GM19043 (cell line): ENCODE results near the gene TMEM151B.
"Not testable (repeated sequence)": the region's sequence is repeated elsewhere in the genome, so short reads cannot be mapped to it uniquely, and the experiment has no call there.

Source experiments
- ATAC-seq: cut with Tn5 transposase; IDR thresholded peaks from one replicate; pipeline ENCODE4 v1.9.1; 2021; ENCODE audit warnings: low read depth; ENCODE audit not compliant: unreplicated experiment

Gene TMEM151B

GRCh38 chr6:44327096-44327495 is 56.8 kb downstream of the TMEM151B start:
- ATAC-seq: no peak

DNA sequence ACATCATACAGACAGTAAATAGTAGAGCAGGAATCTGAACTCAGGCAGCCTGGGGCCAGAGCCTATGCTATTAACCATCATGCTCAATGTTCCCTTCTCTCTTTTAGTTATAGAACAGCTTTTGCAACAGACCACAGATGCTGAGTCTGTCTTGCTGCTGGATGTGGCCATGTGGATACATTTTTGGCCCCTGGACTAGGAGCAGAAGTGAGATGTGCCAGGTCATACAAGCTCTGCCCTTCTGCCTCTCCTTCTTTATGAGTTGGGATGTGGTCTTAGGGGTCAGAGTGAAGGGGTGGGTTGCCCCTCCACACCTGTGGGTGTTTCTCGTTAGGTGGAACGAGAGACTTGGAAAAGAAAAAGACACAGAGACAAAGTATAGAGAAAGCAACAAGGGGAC is 57.5 kb downstream of the TMEM151B start:
- no peak for ATAC-seq

DNA sequence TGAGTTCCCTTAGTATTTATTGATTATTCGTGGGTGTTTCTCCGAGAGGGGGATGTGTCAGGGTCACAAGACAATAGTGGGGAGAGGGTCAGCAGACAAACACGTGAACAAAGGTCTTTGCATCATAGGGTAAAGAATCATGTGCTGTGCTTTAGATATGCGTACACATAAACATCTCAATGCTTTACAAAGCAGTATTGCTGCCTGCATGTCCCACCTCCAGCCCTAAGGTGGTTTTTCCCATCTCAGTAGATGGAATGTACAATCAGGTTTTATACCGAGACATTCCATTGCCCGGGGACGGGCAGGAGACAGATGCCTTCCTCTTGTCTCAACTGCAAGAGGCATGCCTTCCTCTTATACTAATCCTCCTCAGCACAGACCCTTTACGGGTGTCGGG is 58.0 kb downstream of the TMEM151B start:
- not testable (repeated sequence) for ATAC-seq

GRCh38 chr6:44329858-44330257 is 59.6 kb downstream of the TMEM151B start:
- no peak for ATAC-seq

DNA sequence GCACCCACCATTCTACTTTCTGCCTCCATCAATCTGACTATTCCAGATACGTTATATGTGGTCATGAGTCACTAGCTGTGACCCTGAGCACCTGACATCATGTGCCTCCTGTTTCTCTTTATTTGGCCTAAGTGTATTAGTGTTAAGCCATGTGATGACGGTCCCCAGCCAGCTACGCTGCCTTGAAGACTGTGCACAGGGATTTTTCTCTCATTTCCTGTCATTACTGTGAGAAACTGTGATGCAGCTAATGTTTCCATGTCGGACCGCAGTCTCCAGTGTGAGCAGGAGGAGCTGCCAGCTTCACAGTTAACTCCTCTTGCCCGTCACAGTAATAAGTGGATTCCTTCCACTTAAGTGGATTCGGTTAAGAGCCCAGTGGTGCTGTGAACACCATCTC is 62.3 kb downstream of the TMEM151B start:
- no peak for ATAC-seq

DNA sequence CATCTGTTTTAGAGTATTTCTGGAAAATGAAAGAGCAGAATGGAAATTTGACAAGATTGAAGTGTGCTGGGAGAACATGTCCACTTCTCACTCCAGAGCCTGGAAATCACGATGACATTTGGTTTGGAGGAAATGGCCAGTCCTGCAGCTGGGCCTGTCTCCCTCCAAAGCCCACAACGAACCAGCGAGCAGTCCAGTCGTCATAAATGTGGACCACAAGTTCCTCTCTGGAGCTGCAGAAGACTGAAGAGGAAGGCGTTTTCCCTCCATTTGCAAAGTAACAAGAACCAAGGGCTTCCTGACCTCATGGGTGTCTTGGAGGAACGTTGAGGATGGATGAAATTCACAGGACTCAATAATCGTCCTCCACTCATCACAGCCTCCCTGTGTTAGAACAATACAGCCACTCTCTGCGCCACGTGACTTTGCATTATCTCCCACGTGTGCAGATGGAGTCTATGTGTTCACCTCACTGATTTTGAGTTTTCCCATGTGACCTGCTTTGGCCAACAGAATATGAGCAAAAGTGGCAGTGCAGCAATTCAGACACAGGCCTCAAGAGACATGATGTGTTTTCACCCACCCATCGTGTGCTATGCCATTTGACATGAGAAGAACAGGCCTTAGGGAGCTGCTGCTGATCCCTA is 63.1 kb downstream of the TMEM151B start:
- no peak for ATAC-seq

GRCh38 chr6:44333942-44334341 is 63.7 kb downstream of the TMEM151B start:
- no peak for ATAC-seq

- ATAC-seq: no peak
These were observed 65.4 kb downstream of the TMEM151B start for GRCh38 chr6:44335631-44336030.

DNA sequence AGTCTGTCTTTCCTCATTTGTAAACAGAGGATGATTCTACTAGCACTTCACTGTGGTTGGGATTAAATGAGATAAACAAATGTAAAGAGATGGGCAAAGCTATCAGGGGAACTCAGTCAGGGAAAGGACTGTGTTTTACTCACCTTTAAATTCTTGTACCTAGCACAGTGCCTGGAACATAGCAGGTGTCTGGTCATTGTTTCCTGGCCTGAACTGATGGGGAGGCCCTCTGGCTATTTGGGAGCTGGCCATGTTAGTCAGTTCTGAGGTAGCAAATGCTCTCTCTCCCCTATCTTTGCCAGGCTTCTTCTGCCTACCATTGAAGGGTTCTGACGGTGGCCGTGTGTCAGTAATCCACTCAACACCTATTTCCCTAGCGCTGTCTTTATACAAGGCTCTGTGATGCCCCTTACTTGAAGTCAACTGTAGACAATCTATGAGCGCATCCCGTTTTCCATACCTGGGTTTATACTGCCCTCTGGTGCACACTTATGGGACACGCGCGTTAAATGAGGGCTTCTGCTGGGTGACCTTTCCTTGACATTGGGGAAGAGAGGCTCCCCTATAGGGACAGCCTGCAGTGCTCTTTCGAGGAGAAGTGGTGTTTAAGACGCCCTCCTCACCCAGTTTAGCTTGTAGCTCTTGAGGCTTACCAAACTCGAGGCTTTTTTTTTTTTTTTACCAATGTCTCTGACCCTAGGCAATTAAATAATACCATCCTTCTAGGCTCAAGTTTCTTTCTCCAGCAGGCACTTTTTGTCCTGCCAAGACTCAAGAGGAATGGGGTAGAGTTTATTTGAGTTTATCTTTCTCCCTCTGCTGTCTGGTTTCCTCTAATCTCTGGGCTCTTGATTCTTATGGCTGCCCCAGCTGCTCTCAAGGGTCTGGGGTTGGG is 68.2 kb downstream of the TMEM151B start:
- ATAC-seq: peak; percentile 51

DNA sequence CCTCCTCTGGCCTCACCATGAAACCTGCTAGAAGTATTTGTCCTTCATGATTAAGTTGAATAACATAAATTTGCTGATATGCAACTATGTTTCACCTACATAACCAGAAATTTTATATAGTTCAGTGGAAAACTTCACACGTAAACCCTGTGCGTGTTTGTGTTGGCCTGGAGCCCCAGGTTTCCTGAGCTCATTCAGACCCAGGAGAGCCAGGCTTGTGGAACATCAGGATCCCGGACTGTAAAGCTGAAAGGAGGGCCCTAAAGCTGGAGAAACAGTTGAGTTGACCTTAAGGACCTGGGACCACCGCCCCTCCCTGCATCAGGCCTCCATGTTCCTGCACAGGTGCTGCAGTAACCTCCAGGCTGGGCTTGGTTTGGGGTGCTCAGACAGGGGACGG is 69.1 kb downstream of the TMEM151B start:
- no peak for ATAC-seq

GRCh38 chr6:44339763-44340625 is 69.7 kb downstream of the TMEM151B start:
- no peak for ATAC-seq

DNA sequence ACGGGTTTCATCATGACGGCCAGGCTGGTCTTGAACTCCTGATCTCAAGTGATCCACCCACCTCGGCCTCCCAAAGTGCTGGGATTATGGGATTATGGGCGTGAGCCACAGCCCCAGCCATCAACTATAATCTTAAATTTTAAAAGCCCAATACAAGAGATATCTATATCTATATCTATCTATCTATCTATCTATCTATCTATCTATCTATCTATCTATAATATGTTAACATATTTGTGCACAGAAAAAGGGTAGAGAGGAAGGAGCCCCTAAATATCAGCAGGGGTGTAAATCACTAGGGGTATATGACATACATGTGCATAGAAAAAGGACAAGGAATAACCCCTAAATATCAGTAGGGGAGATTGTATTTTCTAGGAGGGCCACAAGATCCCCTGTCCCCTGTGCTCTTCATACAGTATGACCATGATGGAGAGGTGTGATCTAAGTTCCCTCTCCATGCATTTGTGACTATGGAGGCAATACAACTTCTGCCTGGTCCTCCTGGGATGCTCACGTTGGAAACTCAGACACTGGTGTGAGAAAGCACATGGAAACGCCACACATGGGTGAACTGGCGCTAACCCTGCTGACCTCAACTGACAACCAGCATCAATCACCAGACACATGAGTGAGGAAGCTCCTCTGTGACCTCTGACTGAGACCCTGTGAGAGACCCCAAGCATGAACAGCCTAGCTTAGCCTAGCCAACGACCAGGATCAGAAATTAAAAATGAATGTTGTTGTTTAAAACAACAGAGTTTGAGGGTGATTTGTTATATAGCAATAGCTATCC is 71.0 kb downstream of the TMEM151B start:
- ATAC-seq: no peak

DNA sequence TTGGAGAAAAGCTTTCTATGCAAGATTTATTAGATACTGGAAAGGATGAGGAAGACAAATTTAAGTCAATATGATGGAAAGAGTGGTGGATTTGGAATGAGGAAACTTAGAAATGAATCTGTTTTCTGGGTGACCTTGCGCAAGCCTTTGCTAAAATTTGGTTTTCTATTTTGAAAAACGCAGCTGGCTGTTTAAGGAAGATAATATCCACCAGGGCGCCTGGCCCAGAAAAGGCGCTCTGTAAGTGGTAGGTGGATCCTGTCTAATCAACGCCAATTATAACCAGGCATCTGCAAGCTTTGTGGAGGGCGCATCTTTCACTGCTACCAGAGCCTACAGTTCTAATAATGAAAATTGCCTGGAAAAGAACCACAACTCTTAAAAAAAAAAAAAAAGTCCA is 71.8 kb downstream of the TMEM151B start:
- ATAC-seq: no peak

GRCh38 chr6:44342489-44342888 is 72.2 kb downstream of the TMEM151B start, which contains the start of gene SPATS1:
TSS of gene SPATS1 (plus strand) at chr6:44342650. CDS start at chr6:44343096, 446 bp downstream.
- no peak for ATAC-seq

GRCh38 chr6:44346818-44347217 is 76.6 kb downstream of the TMEM151B start:
- not testable (repeated sequence) for ATAC-seq

- no peak for ATAC-seq
These were observed 79.8 kb downstream of the TMEM151B start for GRCh38 chr6:44349904-44350649.

GRCh38 chr6:44350650-44350994 is 80.4 kb downstream of the TMEM151B start:
- ATAC-seq: not testable (repeated sequence)

- ATAC-seq: no peak
These were observed 82.0 kb downstream of the TMEM151B start for GRCh38 chr6:44352259-44352658.

DNA sequence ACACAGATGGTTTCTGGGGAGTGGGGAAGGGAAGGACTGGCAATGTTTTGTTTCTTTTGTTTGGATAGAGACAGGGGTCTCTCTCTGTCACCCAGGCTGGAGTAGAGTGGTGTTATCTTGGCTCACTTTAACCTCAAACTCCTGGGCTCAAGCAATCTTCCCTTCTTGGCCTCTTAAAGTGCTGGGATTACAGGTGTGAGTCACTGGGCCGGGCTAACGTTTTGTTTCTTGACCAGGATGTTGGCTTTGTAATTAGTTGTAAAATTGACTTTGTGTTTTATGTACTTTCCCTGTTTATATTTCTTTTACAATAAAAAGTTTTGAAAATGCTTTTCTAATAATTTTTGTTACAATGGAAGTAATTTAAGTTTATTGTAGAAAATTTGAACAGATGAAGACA is 83.1 kb downstream of the TMEM151B start:
- ATAC-seq: no peak

GRCh38 chr6:44355640-44356039 is 85.4 kb downstream of the TMEM151B start:
- no peak for ATAC-seq
